Measurements from ENCODE around the gene STK11. TPM values are rescaled to one million over a fixed set of nuclear protein-coding genes. Genes with fewer than 3 reads are reported as not detected.
A peak's percentile ranks its signal among the peaks of the same experiment; 100 is the strongest.

Gene STK11
- total RNA-seq, 1 donor from 2014 or later: 104 TPM

DNA sequence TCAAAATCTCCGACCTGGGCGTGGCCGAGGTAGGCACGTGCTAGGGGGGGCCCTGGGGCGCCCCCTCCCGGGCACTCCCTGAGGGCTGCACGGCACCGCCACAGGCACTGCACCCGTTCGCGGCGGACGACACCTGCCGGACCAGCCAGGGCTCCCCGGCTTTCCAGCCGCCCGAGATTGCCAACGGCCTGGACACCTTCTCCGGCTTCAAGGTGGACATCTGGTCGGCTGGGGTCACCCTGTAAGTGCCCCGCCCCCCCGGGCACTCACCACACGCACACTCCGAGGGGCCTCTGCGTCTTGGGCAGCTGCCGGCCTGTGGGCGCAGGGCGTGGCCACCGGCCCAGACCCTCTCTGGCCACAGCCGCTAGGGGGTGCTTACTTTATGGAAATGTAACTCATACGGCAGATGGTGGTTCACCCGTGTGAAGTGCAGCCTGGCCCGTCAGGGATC, 14.9 kb downstream of the STK11 start:
- no peaks in the 10 kb centered on the region for H3K9me3 ChIP-seq
- intact Hi-C loops (cut with DNase I): loop anchor here (2.0 kb wide), 1 partner anchor 46 kb away; no protein-coding TSS in a partner anchor
- no peak for DNase-seq (ENCODE audit: low spot score in 2 of 2)
- peaks cover 14 to 45% of the 10 kb centered on the region in 2 donors for H3K4me1 ChIP-seq
- TF ChIP-seq, protein P1, sequence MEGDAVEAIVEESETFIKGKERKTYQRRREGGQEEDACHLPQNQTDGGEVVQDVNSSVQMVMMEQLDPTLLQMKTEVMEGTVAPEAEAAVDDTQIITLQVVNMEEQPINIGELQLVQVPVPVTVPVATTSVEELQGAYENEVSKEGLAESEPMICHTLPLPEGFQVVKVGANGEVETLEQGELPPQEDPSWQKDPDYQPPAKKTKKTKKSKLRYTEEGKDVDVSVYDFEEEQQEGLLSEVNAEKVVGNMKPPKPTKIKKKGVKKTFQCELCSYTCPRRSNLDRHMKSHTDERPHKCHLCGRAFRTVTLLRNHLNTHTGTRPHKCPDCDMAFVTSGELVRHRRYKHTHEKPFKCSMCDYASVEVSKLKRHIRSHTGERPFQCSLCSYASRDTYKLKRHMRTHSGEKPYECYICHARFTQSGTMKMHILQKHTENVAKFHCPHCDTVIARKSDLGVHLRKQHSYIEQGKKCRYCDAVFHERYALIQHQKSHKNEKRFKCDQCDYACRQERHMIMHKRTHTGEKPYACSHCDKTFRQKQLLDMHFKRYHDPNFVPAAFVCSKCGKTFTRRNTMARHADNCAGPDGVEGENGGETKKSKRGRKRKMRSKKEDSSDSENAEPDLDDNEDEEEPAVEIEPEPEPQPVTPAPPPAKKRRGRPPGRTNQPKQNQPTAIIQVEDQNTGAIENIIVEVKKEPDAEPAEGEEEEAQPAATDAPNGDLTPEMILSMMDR (IDR thresholded peaks at IDR 0.05): no peak
- H3K4me3 ChIP-seq: no peak overlapping the region
- no peaks in the 10 kb centered on the region for H3K27me3 ChIP-seq
- peak overlapping the region; percentile 12 to 32 for H3K27ac ChIP-seq
- peaks cover 44 to 49% of the 10 kb centered on the region in 2 donors for H3K36me3 ChIP-seq

- Histone ChIP-seq H3K36me3 (peaks cover 48 to 57% of the 10 kb centered on the region in 2 donors), H3K27me3 (no peaks in the 10 kb centered on the region), H3K27ac (peak overlapping the region; percentile 12 to 57), H3K4me1 (peaks cover 7 to 38% of the 10 kb centered on the region in 2 donors), H3K9me3 (no peaks in the 10 kb centered on the region), H3K4me3 (no peak overlapping the region)
- intact Hi-C loops (cut with DNase I): loop anchor here (1.0 to 2.0 kb wide), 2 partner anchors 19 to 46 kb away; no protein-coding TSS in a partner anchor
- peak in 1 of 2 donors; percentile 83 for DNase-seq (ENCODE audit: low spot score in 2 of 2)
- TF ChIP-seq, protein P1 (IDR thresholded peaks at IDR 0.05): peak; percentile 63 to 80 (median 74)
Measured at GRCh38 chr19:1220976-1221903, 15.7 kb downstream of the STK11 start.

DNA sequence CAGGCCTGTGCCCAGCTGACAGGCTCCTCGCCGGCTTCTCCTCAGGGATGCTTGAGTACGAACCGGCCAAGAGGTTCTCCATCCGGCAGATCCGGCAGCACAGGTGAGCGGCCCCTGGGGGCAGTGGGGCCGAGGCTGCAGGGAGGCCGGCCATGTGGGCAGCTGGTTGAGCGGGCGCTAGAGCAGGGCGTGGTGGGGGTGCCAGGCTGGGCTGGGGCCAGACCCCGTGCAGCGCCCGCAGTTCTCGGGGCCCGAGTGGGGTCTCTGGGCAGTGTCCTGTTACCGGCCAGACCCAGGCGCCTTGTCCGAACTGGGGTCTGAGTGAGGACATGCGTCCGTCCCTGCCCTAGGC, 16.3 kb downstream of the STK11 start:
- H3K4me1 ChIP-seq: peaks cover 6 to 31% of the 10 kb centered on the region in 2 donors
- no peaks in the 10 kb centered on the region for H3K9me3 ChIP-seq
- no peak for DNase-seq (ENCODE audit: low spot score in 2 of 2)
- intact Hi-C loops (cut with DNase I): loop anchor here (1.0 to 2.0 kb wide), 2 partner anchors 18 to 45 kb away; no protein-coding TSS in a partner anchor
- H3K4me3 ChIP-seq: no peak overlapping the region
- no peaks in the 10 kb centered on the region for H3K27me3 ChIP-seq
- H3K36me3 ChIP-seq: peaks cover 54 to 63% of the 10 kb centered on the region in 2 donors
- peak overlapping the region; percentile 12 to 57 for H3K27ac ChIP-seq
- TF ChIP-seq, protein P1 (IDR thresholded peaks at IDR 0.05): no peak

GRCh38 chr19:1222394-1222793, 16.8 kb downstream of the STK11 start:
- peaks cover 59 to 68% of the 10 kb centered on the region in 2 donors for H3K36me3 ChIP-seq
- H3K27me3 ChIP-seq: no peaks in the 10 kb centered on the region
- H3K4me3 ChIP-seq: no peak overlapping the region
- H3K9me3 ChIP-seq: no peaks in the 10 kb centered on the region
- no peak for DNase-seq (ENCODE audit: low spot score in 2 of 2)
- H3K4me1 ChIP-seq: peaks cover 6 to 26% of the 10 kb centered on the region in 2 donors
- TF ChIP-seq, protein P1 (IDR thresholded peaks at IDR 0.05): no peak
- no peak overlapping the region for H3K27ac ChIP-seq
- intact Hi-C loops (cut with DNase I): no loop called here

DNA sequence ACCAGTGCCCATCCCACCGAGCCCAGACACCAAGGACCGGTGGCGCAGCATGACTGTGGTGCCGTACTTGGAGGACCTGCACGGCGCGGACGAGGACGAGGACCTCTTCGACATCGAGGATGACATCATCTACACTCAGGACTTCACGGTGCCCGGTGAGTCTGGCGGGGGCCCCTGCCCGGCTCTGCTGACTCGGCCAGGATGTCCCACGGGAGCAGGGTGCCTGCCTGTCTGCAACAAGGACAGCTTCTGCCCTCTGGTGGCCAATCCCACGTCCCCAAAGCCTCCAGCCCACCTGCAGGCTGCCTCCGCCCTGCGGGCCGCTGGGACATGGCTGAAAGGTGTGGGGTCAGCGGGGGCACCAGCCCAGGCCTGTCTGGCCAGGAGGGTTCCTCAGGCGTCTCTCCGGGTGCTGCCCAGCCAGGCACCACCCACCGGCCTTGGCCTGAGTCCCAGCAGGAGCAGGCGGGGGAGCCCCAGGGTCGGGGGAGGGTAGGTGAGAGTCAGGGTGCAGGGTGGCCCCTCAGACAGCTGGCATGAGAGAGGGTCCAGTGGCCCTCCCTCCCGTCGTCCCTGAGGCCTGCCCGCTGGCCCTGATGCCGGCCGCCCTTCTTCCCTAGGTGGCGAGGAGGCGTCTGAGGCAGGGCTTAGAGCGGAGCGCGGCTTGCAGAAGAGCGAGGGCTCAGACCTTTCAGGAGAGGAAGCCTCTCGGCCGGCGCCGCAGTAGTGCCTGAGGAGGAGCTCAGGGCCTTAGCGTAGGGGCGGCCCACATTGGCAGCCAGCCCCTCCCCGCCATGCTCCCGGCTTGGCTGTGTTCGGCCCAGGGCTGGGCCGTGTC, 17.7 kb downstream of the STK11 start:
- TF ChIP-seq, protein P1 (IDR thresholded peaks at IDR 0.05): peak in 2 of 3 experiments; percentile 27 to 32
- H3K27me3 ChIP-seq: no peaks in the 10 kb centered on the region
- no peak for DNase-seq (ENCODE audit: low spot score in 2 of 2)
- H3K27ac ChIP-seq: no peak overlapping the region
- intact Hi-C loops (cut with DNase I): no loop called here
- H3K9me3 ChIP-seq: no peaks in the 10 kb centered on the region
- H3K36me3 ChIP-seq: peaks cover 68 to 77% of the 10 kb centered on the region in 2 donors
- H3K4me1 ChIP-seq: peaks cover 6 to 18% of the 10 kb centered on the region in 2 donors
- H3K4me3 ChIP-seq: no peak overlapping the region

All from ascending aorta (tissue), 2 donors.